Measurements from ENCODE around the gene TREM1.

TREM1 gene

GRCh38 chr6:41286544-41287346, at the start of gene TREM1:
Gene TREM1, minus strand, starts transcription at chr6:41286682. Its CDS starts 27 bp downstream, at chr6:41286655.
- DNase-seq (ENCODE audit: low spot score) (no peak), FAIRE-seq (no peak)

GRCh38 chr6:41335943-41336342, 49.5 kb upstream of the TREM1 start:
- no peak for DNase-seq (ENCODE audit: low spot score)
- no peak for FAIRE-seq

GRCh38 chr6:41335296-41335695, 48.8 kb upstream of the TREM1 start, which contains the start of gene NCR2:
Gene NCR2, plus strand, starts transcription at chr6:41335608. Its CDS starts 269 bp downstream, at chr6:41335877.
- DNase-seq (ENCODE audit: low spot score) (no peak), FAIRE-seq (no peak)

GRCh38 chr6:41334482-41335040, 48.1 kb upstream of the TREM1 start:
- FAIRE-seq (no peak), DNase-seq (ENCODE audit: low spot score) (no peak)

GRCh38 chr6:41332842-41333736, 46.6 kb upstream of the TREM1 start:
- FAIRE-seq (no peak), DNase-seq (ENCODE audit: low spot score) (no peak)

GRCh38 chr6:41332241-41332640, 45.8 kb upstream of the TREM1 start:
- FAIRE-seq (no peak), DNase-seq (ENCODE audit: low spot score) (no peak)

- DNase-seq (ENCODE audit: low spot score) (no peak), FAIRE-seq (no peak)
Observed at GRCh38 chr6:41331401-41332150, 45.1 kb upstream of the TREM1 start.

- FAIRE-seq: no peak
Observed at GRCh38 chr6:41327177-41327576, 40.7 kb upstream of the TREM1 start.

GRCh38 chr6:41326092-41326491, 39.6 kb upstream of the TREM1 start:
- DNase-seq (ENCODE audit: low spot score): no peak
- no peak for FAIRE-seq

More at GRCh38 chr6:41327177-41327576, 40.7 kb upstream of the TREM1 start:
- DNase-seq (ENCODE audit: low spot score): no peak

GRCh38 chr6:41325446-41326066, 39.1 kb upstream of the TREM1 start:
- no peak for FAIRE-seq
- DNase-seq (ENCODE audit: low spot score): no peak

GRCh38 chr6:41321183-41321582, 34.7 kb upstream of the TREM1 start:
- FAIRE-seq: no peak
- no peak for DNase-seq (ENCODE audit: low spot score)

GRCh38 chr6:41318654-41319565, 32.4 kb upstream of the TREM1 start:
- DNase-seq (ENCODE audit: low spot score) (peak; percentile 91), FAIRE-seq (peak; percentile 97)

- FAIRE-seq (no peak), DNase-seq (ENCODE audit: low spot score) (no peak)
Observed at GRCh38 chr6:41318261-41318653, 31.8 kb upstream of the TREM1 start.

GRCh38 chr6:41315943-41316620, 29.6 kb upstream of the TREM1 start:
- DNase-seq (ENCODE audit: low spot score): no peak
- FAIRE-seq: no peak

GRCh38 chr6:41315203-41315602, 28.7 kb upstream of the TREM1 start:
- no peak for DNase-seq (ENCODE audit: low spot score)
- FAIRE-seq: no peak

- FAIRE-seq (no peak), DNase-seq (ENCODE audit: low spot score) (peak; percentile 67)
Observed at GRCh38 chr6:41306187-41306854, 19.8 kb upstream of the TREM1 start.

- DNase-seq (ENCODE audit: low spot score) (no peak), FAIRE-seq (no peak)
Observed at GRCh38 chr6:41302638-41303037, 16.2 kb upstream of the TREM1 start.

- DNase-seq (ENCODE audit: low spot score): no peak
- FAIRE-seq: no peak
Observed at GRCh38 chr6:41298785-41299502, 12.5 kb upstream of the TREM1 start.
